HUES64 (cell line): ENCODE data around the gene ZMYND8.
"Not testable (repeated sequence)": the region's sequence is repeated elsewhere in the genome, so short reads cannot be mapped to it uniquely, and the experiment has no call there.

Source experiments
- H3K27ac ChIP-seq: 2 replicates; pipeline ENCODE4 v1.7.0; 2013; ENCODE audit warnings: low read depth, low read length, inconsistent platforms
- H3K27me3 ChIP-seq: 2 replicates; pipeline ENCODE4 v1.6.1; 2013; ENCODE audit warnings: mild to moderate bottlenecking, low read length; ENCODE audit not compliant: insufficient read depth
- H3K36me3 ChIP-seq: 2 replicates; pipeline ENCODE4 v1.6.1; 2013; ENCODE audit warnings: mild to moderate bottlenecking, low read length; ENCODE audit not compliant: insufficient read depth
- H3K4me1 ChIP-seq: 2 replicates; pipeline ENCODE4 v1.6.1; 2013; ENCODE audit warnings: mild to moderate bottlenecking, low read length, moderate library complexity; ENCODE audit not compliant: insufficient read depth
- H3K4me3 ChIP-seq: 2 replicates; pipeline ENCODE4 v1.5.1; 2013; ENCODE audit warnings: mild to moderate bottlenecking, low read length, moderate library complexity
- H3K9ac ChIP-seq: 2 replicates; pipeline ENCODE4 v1.6.1; 2013; ENCODE audit warnings: mild to moderate bottlenecking, low read depth, low read length
- H3K9me3 ChIP-seq: 2 replicates; pipeline ENCODE4 v1.6.1; 2013; ENCODE audit warnings: low read depth, low read length; ENCODE audit not compliant: insufficient read depth
- WGBS: fragments of 150-250, 120-280 bp; methylation state at CpG from one replicate; pipeline ENCODE4 v1.1.7; 2013; ENCODE audit warnings: missing lambda C conversion rate; 5-methylcytosine and 5-hydroxymethylcytosine counted together

Gene ZMYND8

DNA sequence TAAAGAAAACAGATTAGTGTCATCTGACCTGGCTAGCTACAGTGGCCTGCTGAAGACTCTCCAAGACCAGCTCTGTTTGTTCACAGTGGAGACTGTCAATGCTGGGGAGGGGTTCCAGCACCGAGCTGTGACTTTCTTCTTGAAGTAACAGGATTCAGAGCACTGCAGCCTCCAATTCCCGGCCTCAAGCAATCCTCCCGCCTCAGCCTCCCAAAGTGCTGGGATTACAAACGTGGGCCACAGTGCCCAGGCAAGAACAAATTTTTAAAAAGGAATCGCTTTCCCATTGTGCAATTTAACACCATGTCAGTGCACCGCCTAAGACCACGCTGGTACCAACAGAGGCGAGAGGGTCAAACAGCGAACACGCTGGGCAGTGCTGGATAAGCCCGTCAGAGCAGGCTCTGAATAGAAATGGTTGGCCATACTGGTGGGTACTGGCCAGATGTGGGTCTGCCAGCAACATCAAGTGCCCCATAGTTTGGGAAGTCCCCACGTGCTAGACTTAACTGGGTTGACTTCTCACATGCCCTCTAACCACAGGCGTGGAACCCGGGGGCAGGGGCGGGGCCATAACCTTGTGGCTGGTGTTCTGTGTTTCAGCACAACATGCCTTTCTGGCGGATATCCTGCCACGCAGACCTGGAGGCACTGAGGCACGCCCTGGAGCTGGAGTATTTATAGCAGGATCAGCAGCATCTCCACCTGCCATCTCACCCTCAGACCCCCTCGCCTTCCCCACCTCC is 168.9 kb downstream of the ZMYND8 start:
- Histone ChIP-seq H3K36me3 (no peaks in the 10 kb centered on the region), H3K9ac (no peak overlapping the region), H3K4me3 (no peak overlapping the region), H3K4me1 (0 out of 2 replicates have a peak, but pooled peaks cover 5% of the 10 kb centered on the region), H3K27me3 (no peaks in the 10 kb centered on the region), H3K9me3 (no peaks in the 10 kb centered on the region), H3K27ac (no peak overlapping the region)
- WGBS: 78% methylated on average over 19 of the region's 19 CpGs

DNA sequence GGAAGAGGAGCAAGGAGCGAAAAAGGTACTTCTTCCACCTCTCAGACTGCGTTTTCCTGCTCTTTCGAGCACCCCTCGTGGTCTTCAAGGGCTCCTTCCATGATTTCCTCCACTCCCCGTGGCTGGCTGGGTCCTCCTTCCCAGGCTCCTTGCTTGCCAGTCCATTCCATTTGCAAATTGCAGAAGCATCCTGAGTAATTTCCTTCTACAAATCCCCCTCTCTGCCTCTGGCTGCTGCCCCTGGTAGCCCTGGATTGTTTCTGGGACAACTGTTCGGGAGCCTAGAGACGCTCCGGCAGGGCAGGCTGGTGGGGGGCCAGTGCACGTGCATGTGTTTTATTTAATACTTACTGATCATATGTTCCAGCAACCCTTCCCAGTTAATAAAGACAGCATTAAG is 173.1 kb downstream of the ZMYND8 start:
- Histone ChIP-seq H3K36me3 (no peaks in the 10 kb centered on the region), H3K9me3 (no peaks in the 10 kb centered on the region), H3K27ac (no peak overlapping the region), H3K4me1 (no peaks in the 10 kb centered on the region), H3K4me3 (no peak overlapping the region), H3K9ac (no peak overlapping the region), H3K27me3 (no peaks in the 10 kb centered on the region)
- WGBS: 89% methylated on average over 9 of the region's 9 CpGs

DNA sequence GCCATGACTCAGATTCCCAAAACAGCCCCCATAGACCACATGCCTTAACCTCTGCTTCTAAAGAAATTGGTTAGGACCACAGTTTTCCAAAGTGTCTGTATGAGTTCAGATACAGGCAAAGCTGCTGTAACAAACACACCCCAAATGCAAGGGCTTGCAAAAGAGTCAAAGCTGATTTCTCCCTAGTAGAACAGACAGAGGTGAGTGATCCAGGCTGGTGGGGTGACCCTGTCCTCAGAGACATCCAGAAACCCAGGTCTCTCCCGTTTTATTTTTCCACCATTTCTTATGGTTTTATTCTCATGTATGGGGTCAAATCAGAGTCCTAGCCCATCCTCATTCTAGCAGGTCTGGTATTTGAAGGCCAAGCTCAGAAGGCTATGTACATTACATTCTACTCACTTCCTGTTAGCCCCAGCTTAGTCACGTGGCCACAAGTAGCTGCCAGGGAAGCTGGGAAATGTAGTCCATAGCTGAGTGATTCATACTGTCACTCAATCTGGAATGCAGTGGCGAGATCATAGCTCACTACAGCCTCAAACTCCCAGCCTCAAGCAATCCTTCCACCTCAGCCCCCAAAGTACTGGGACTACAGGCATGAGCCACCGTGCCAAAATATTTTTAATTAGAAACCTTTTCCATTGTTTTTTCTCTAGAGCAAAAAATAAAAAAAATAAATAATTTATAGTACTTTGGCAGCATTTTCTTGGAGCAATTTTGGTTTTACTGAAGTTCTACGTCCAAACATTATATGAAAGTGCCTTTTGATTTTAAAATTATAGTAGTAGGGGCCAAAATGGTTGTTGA is 175.2 kb downstream of the ZMYND8 start:
- H3K27ac ChIP-seq: no peak overlapping the region
- 71% methylated on average over 5 of the region's 5 CpGs for WGBS

DNA sequence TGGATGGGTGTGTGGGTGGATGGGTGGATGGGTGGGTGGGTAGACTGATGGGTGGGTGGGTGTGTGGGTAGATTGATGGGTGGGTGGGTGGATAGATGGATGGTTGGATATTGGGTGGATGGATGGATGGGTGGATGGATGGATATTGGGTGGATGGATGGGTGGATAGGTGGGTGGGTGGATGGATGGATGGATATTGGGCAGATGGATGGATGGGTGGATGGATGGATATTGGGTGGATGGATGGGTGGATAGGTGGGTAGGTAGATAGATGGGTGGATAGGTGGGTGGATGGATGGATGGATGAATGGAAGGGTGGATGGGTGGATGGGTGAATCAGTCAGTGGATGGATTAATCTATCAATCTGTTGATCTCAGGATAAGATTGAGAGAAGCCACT is 177.2 kb downstream of the ZMYND8 start:
- no peaks in the 10 kb centered on the region for H3K27me3 ChIP-seq
- H3K27ac ChIP-seq: no peak overlapping the region
- H3K9me3 ChIP-seq: no peaks in the 10 kb centered on the region
- no peaks in the 10 kb centered on the region for H3K36me3 ChIP-seq
- H3K4me3 ChIP-seq: no peak overlapping the region
- no peak overlapping the region for H3K9ac ChIP-seq
- H3K4me1 ChIP-seq: no peaks in the 10 kb centered on the region

More for the DNA sequence above, 175.2 kb downstream of the ZMYND8 start:
- H3K27me3 ChIP-seq: no peaks in the 10 kb centered on the region
- H3K4me3 ChIP-seq: no peak overlapping the region
- no peaks in the 10 kb centered on the region for H3K9me3 ChIP-seq
- no peaks in the 10 kb centered on the region for H3K4me1 ChIP-seq
- H3K9ac ChIP-seq: no peak overlapping the region
- no peaks in the 10 kb centered on the region for H3K36me3 ChIP-seq

DNA sequence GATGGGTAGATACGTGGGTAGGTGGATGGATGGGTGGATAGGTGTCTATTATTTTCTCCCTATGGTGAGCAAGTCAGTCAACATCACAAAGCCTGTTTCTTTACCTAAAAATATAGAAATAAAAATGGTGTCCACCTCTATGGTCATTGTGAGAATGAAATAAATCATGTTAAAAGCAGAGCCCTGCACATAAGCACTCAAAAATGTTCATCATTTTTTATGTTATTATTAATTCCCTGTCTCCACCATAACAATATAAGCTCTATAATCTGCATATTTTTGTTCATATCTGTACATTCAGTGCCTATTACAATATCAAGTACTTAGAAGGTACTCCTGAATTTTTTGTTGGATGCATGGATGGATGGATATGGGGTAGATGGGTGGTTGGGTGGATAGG is 177.6 kb downstream of the ZMYND8 start:
- H3K27ac ChIP-seq: no peak overlapping the region
- no peaks in the 10 kb centered on the region for H3K4me1 ChIP-seq
- H3K9ac ChIP-seq: no peak overlapping the region
- no peak overlapping the region for H3K4me3 ChIP-seq
- 29% methylated on average over 1 of the region's 1 CpG for WGBS
- H3K9me3 ChIP-seq: no peaks in the 10 kb centered on the region
- no peaks in the 10 kb centered on the region for H3K36me3 ChIP-seq
- no peaks in the 10 kb centered on the region for H3K27me3 ChIP-seq

DNA sequence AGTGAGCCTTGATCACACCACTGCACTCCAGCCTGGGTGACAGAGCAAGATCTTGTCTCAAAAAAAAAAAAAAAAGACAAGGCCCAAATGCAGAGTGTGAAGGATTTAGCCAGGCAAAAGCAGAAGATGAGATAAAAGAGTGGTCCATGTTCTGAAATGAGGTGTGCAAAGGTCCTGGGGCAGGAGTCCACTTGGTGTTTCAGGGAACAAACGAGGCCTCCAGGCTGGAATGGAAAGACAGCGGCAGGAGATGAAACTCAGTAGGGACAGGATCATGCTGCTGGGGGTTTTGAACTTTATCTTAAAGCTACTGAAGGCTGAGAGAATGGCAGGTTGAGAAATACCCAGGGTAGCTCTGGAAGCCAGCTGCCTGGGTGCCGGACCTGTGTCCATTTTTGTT is 178.2 kb downstream of the ZMYND8 start:
- H3K27ac ChIP-seq: no peak overlapping the region

DNA sequence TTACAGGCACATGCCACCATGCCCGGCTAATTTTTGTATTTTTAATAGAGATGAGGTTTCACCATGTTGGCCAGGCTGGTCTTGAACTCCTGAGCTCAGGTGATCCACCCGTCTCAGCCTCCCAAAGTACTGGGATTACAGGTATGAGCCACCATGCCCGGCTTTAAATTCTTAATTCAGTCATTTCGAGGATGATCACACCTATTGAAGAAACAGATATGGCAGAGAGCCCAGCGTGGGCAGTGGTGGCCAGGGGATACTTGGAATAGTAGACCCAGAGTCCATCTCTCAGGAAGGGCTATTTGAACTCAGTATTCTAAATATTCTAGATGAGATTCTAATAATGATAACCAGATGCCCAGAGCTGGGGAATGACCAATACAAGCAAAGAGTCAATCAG is 180.3 kb downstream of the ZMYND8 start:
- H3K27me3 ChIP-seq, H3K36me3 ChIP-seq, H3K9ac ChIP-seq, H3K4me3 ChIP-seq, H3K9me3 ChIP-seq, H3K27ac ChIP-seq, H3K4me1 ChIP-seq: not testable (repeated sequence)
- WGBS: 78% methylated on average over 5 of the region's 5 CpGs

More for the DNA sequence above, 178.2 kb downstream of the ZMYND8 start:
- Histone ChIP-seq H3K9me3 (no peaks in the 10 kb centered on the region), H3K9ac (no peak overlapping the region), H3K36me3 (no peaks in the 10 kb centered on the region), H3K4me3 (no peak overlapping the region), H3K27me3 (no peaks in the 10 kb centered on the region), H3K4me1 (no peaks in the 10 kb centered on the region)
- 64% methylated on average over 3 of the region's 3 CpGs for WGBS

DNA sequence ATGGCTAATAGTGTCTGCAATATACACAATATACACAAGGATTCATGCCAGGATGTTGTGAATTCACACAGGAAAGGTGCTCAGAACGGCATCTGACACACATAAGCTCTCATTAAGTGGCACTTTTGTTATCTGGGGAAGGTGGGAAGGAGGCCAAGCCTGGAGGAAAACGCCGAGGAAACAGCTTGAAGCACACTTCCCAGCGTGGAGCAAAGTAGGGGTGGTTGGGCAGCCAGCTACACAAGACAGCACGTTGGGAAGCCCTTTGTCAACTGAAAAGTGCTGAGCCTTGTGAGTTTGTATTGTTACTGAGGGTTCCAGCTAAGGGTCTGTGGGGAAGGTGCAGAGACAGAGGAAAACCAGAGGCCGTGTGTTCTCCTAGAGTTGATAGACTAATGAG is 181.0 kb downstream of the ZMYND8 start:
- Histone ChIP-seq H3K4me1 (no peaks in the 10 kb centered on the region), H3K9me3 (no peaks in the 10 kb centered on the region), H3K4me3 (no peak overlapping the region), H3K27ac (no peak overlapping the region), H3K9ac (no peak overlapping the region), H3K36me3 (no peaks in the 10 kb centered on the region), H3K27me3 (no peaks in the 10 kb centered on the region)
- 59% methylated on average over 6 of the region's 6 CpGs for WGBS

DNA sequence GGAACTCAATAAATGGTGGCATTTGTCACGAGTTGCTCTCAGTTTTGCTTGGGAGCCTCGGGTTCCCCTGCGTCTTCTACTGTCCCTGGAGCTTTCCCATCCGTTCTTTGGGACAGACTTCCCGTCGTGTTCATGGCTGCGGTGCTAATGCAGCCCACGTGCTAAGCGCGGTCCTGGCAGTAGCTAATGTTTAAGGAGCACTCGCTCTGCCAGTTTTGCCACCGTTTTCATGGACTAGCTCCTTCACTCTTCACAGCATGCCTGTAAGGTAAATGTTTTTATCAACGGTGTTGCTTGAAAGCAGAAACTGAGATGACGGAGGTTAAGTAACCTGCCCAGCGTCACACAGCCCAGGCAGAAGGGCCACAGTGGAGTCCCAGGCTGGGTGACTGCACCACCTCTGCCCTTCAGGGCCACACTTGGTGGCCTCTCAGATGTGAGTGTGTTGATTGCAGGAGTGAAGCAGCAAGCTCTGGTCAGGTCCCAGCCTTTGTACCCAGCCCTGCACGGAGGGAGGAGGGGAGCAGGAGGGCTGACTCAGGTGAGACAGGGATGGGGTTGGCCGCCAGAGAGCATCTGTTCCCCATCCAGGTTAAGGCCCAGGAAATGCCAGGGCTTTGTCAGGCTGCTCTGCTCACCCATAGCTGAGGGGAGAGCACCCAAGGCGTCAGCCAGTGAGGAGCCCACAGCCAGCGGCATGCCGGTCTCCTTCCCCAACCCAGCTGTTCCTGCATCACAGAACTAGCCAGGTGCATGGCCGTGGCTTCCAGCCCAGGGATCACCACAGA is 181.8 kb downstream of the ZMYND8 start:
- H3K9me3 ChIP-seq: no peaks in the 10 kb centered on the region

DNA sequence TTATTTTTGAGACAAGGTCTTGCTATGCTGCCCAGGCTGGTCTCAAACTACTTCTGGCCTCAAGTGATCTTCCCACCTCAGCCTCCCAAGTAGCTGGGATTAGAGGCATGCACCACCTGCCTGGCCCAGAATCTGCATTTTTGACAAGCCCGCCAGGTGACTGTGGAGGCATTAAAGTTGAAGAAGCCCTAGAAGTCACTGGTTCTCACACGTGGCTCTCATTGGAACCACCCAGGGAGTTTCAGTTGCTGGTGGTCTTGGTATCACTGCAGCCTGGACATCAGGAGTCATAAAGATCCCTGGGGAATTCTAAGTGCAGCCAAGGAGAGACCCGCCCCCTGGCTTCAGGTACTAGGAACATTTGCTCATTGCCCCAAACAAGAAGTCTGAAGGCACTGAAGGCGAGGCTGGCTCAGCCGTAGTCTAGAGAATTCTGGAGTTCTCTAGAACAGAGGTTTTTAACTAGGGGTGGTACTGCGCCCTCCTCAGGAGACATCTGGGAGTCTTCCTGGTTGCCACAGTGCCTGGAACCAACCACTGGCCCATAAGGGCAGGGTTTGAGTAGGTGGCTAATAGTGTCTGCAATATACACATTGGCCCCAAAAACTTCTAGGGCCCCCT is 182.8 kb downstream of the ZMYND8 start:
- H3K27me3 ChIP-seq: no peaks in the 10 kb centered on the region
- H3K4me3 ChIP-seq: no peak overlapping the region
- H3K27ac ChIP-seq: no peak overlapping the region
- no peaks in the 10 kb centered on the region for H3K4me1 ChIP-seq
- H3K9me3 ChIP-seq: no peaks in the 10 kb centered on the region
- no peak overlapping the region for H3K9ac ChIP-seq
- WGBS: 88% methylated on average over 6 of the region's 6 CpGs
- no peaks in the 10 kb centered on the region for H3K36me3 ChIP-seq

More for the DNA sequence above, 181.8 kb downstream of the ZMYND8 start:
- Histone ChIP-seq H3K4me1 (no peaks in the 10 kb centered on the region), H3K4me3 (no peak overlapping the region), H3K36me3 (no peaks in the 10 kb centered on the region), H3K27ac (no peak overlapping the region), H3K27me3 (no peaks in the 10 kb centered on the region), H3K9ac (no peak overlapping the region)
- WGBS: 93% methylated on average over 21 of the region's 21 CpGs

DNA sequence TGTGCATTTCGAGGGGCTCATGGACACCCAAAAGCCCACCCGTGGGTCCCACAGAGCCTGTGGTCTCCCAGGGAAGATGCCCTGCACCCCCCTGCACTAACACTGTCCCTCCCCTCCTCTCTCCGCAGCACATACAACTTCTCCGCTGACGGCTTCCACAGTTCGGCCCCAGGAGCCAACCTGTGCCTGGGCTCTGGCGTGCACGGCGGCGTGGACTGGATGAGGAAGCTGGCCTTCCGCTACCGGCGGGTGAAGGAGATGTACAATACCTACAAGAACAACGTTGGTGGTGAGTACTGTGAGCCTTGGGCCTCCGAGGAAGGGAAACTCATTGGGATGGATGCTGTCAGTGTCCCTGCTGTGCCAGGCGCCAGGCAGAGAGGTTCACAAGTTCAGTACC is 183.9 kb downstream of the ZMYND8 start:
- Histone ChIP-seq H3K27ac (no peak overlapping the region), H3K9me3 (no peaks in the 10 kb centered on the region), H3K9ac (no peak overlapping the region), H3K36me3 (no peaks in the 10 kb centered on the region), H3K4me3 (no peak overlapping the region), H3K27me3 (no peaks in the 10 kb centered on the region), H3K4me1 (no peaks in the 10 kb centered on the region)
- 92% methylated on average over 16 of the region's 16 CpGs for WGBS
